ENCODE measurements around the gene PNMA6A. TPM values are rescaled to one million over a fixed set of nuclear protein-coding genes. Genes with fewer than 3 reads are reported as not detected.
"Not testable (repeated sequence)": the region's sequence is repeated elsewhere in the genome, so short reads cannot be mapped to it uniquely, and the experiment has no call there.

Gene PNMA6A
- polyA plus RNA-seq, 3 donors: 7.0 to 9.9 (median 7.8) TPM

- no peak for DNase-seq (ENCODE audit: low read depth in 3 of 3, low spot score in 2 of 3)
Measured at GRCh38 chrX:153074935-153075334, 2.7 kb downstream of the PNMA6A start.

GRCh38 chrX:153075366-153075765, 3.1 kb downstream of the PNMA6A start:
- no peak for DNase-seq (ENCODE audit: low read depth in 3 of 3, low spot score in 2 of 3)

- not testable (repeated sequence) for DNase-seq (ENCODE audit: low read depth in 3 of 3, low spot score in 2 of 3)
Measured at GRCh38 chrX:153077437-153078135, 5.3 kb downstream of the PNMA6A start.

- not testable (repeated sequence) for DNase-seq (ENCODE audit: low read depth in 3 of 3, low spot score in 2 of 3)
Measured at GRCh38 chrX:153083238-153083923, 11.1 kb downstream of the PNMA6A start.

GRCh38 chrX:153102418-153102817, 30.2 kb downstream of the PNMA6A start:
- no peak for DNase-seq (ENCODE audit: low read depth in 3 of 3, low spot score in 2 of 3)

- not testable (repeated sequence) for DNase-seq (ENCODE audit: low read depth in 3 of 3, low spot score in 2 of 3)
Measured at GRCh38 chrX:153104959-153105358, 32.7 kb downstream of the PNMA6A start.

GRCh38 chrX:153106092-153106801, 34.0 kb downstream of the PNMA6A start:
- not testable (repeated sequence) for DNase-seq (ENCODE audit: low read depth in 3 of 3, low spot score in 2 of 3)

- not testable (repeated sequence) for DNase-seq (ENCODE audit: low read depth in 3 of 3, low spot score in 2 of 3)
Measured at GRCh38 chrX:153110735-153111134, 38.5 kb downstream of the PNMA6A start.

- not testable (repeated sequence) for DNase-seq (ENCODE audit: low read depth in 3 of 3, low spot score in 2 of 3)
Measured at GRCh38 chrX:153113851-153114250, 41.6 kb downstream of the PNMA6A start.

- DNase-seq (ENCODE audit: low read depth in 3 of 3, low spot score in 2 of 3): not testable (repeated sequence)
Measured at GRCh38 chrX:153117754-153118153, 45.5 kb downstream of the PNMA6A start.

- not testable (repeated sequence) for DNase-seq (ENCODE audit: low read depth in 3 of 3, low spot score in 2 of 3)
Measured at GRCh38 chrX:153120230-153120629, 48.0 kb downstream of the PNMA6A start.

GRCh38 chrX:153123468-153123867, 51.2 kb downstream of the PNMA6A start:
- DNase-seq (ENCODE audit: low read depth in 3 of 3, low spot score in 2 of 3): not testable (repeated sequence)

Other genes starting within 250 kb of the PNMA6A start
- 100 to 1,000 TPM; 132 to 135 (median 133) TPM for gene CETN2, start 241.7 kb upstream of the PNMA6A start, polyA plus RNA-seq (ENCODE audit: insufficient read length in 3 of 3)
- gene NSDHL, start 241.4 kb upstream of the PNMA6A start, polyA plus RNA-seq (ENCODE audit: insufficient read length in 3 of 3): 10 to 100 TPM; 30.8 to 31.8 (median 31.2) TPM
- 10 to 100 TPM; 46.7 to 50.7 (median 49.5) TPM for gene ZNF185, start 174.4 kb upstream of the PNMA6A start, polyA plus RNA-seq (ENCODE audit: insufficient read length in 3 of 3)
- gene PNMA5, start 78.3 kb upstream of the PNMA6A start, polyA plus RNA-seq (ENCODE audit: insufficient read length in 3 of 3): under 1 TPM; 0.10 to 0.40 (median 0.21) TPM
- gene PNMA3, start 16.0 kb upstream of the PNMA6A start, polyA plus RNA-seq (ENCODE audit: insufficient read length in 3 of 3): 10 to 100 TPM; 16.7 to 27.8 (median 24.7) TPM
- not detected for gene MAGEA1, start 106.8 kb downstream of the PNMA6A start, polyA plus RNA-seq (ENCODE audit: insufficient read length in 3 of 3)
- gene PNMA6F, start 249.3 kb downstream of the PNMA6A start, polyA plus RNA-seq (ENCODE audit: insufficient read length in 3 of 3): under 1 TPM; 0.04 to 0.12 (median 0.10) TPM

Data from right renal cortex interstitium (tissue), 3 donors.